Measurements from ENCODE around the gene RNF17.

GRCh38 chr13:24892829-24893228, 128.9 kb downstream of the RNF17 start:
- TF ChIP-seq, protein P1, sequence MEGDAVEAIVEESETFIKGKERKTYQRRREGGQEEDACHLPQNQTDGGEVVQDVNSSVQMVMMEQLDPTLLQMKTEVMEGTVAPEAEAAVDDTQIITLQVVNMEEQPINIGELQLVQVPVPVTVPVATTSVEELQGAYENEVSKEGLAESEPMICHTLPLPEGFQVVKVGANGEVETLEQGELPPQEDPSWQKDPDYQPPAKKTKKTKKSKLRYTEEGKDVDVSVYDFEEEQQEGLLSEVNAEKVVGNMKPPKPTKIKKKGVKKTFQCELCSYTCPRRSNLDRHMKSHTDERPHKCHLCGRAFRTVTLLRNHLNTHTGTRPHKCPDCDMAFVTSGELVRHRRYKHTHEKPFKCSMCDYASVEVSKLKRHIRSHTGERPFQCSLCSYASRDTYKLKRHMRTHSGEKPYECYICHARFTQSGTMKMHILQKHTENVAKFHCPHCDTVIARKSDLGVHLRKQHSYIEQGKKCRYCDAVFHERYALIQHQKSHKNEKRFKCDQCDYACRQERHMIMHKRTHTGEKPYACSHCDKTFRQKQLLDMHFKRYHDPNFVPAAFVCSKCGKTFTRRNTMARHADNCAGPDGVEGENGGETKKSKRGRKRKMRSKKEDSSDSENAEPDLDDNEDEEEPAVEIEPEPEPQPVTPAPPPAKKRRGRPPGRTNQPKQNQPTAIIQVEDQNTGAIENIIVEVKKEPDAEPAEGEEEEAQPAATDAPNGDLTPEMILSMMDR (IDR thresholded peaks at IDR 0.05) = no peak
- TF ChIP-seq POLR2A (IDR thresholded peaks at IDR 0.05) = no peak
- TF ChIP-seq POLR2AphosphoS5 (IDR thresholded peaks at IDR 0.05) = no peak
